Body of pancreas (tissue), 4 donors: ENCODE measurements around the gene C1QTNF12. TPM values are rescaled to one million over a fixed set of nuclear protein-coding genes. Genes with fewer than 3 reads are reported as not detected.

Experiments
- ATAC-seq: fragments of 150-250 bp; one replicate; pipeline ENCODE4 v1.9.1; 2016
- DNase-seq, 4 donors: peaks; one replicate each; pipeline ENCODE4 v3.0.0-alpha.2; 2019
- H3K27ac ChIP-seq, 4 donors: fragments of 200-600 bp; sonication (generic); 1 replicate in 3 of 4; 2 replicates in 1 of 4; pipeline versions ENCODE4 v1.5.1 to v1.6.1; 2016 to 2019; ENCODE audit warnings: mild to moderate bottlenecking in 1 of 4, mixed read lengths in 1 of 4, moderate library complexity in 1 of 4
- H3K27me3 ChIP-seq, 2 donors: fragments of 200-600 bp; sonication (generic); one replicate each; pipeline ENCODE4 v1.6.0; 2016; ENCODE audit warnings: mild to moderate bottlenecking in 1 of 2
- H3K36me3 ChIP-seq, 2 donors: fragments of 200-600 bp; sonication (generic); replicated peaks in 1 of 2; 2 replicates each; pipeline ENCODE4 v1.5.1; 2016; ENCODE audit warnings: low read depth in 2 of 2; ENCODE audit not compliant: insufficient read depth in 1 of 2
- H3K4me1 ChIP-seq: fragments of 200-600 bp; sonication (generic); one replicate; pipeline ENCODE4 v1.6.0; 2016
- H3K4me3 ChIP-seq, 2 donors: fragments of 200-600 bp; sonication (generic); 1 replicate in 1 of 2; 2 replicates in 1 of 2; pipeline ENCODE4 v1.5.1; 2016 to 2019
- H3K9me3 ChIP-seq, 3 donors: fragments of 200-600 bp; sonication (generic); 1 replicate in 2 of 3; 2 replicates in 1 of 3; pipeline ENCODE4 v1.5.1; 2016
- CTCF ChIP-seq, 7 experiments: fragments of 450-650 bp in 4 of 7; fragments of 200-600 bp in 3 of 7; sonication (generic) in 3 of 7; IDR thresholded peaks; one replicate each; pipeline ENCODE4 v1.5.1; 2016 to 2019; ENCODE audit warnings: antibody characterized with exemption in 7 of 7
- POLR2A ChIP-seq, 3 donors: fragments of 450-650 bp; IDR thresholded peaks; one replicate each; pipeline ENCODE4 v1.6.1; 2016; ENCODE audit warnings: antibody characterized with exemption in 3 of 3, mild to moderate bottlenecking in 2 of 3
- whole genome bisulfite sequencing, 2 donors: methylation state at CpG; one replicate each; pipeline ENCODE4 v1.1.5; 2017; 5-methylcytosine and 5-hydroxymethylcytosine counted together
- intact Hi-C: fragments of 100-400 bp; cut with DNase I; formaldehyde crosslinking; loops from one replicate; pipeline ENCODE4 v1.15.1; 2023
- total RNA-seq, 2 donors: library from RNA; depleted of rRNA; stranded (reverse); fragments of >200 nt; gene quantifications; one replicate each; pipeline ENCODE4 v1.1.0, GENCODE V29; 2016

Gene C1QTNF12
- total RNA-seq, 2 donors from 2014 or later, result not detected

GRCh38 chr1:1202831-1203560, 43.5 kb downstream of the C1QTNF12 start:
- Histone ChIP-seq H3K4me3 (no peak overlapping the region), H3K9me3 (no peaks in the 10 kb centered on the region), H3K4me1 (peaks cover 21% of the 10 kb centered on the region), H3K27me3 (peaks cover 0 to 28% of the 10 kb centered on the region in 2 donors), H3K36me3 (no peaks in the 10 kb centered on the region), H3K27ac (no peak overlapping the region)
- no peak for ATAC-seq
- WGBS, 2 donors, result 61 to 65% methylated on average over 10 to 14 of the region's 27 CpGs
- TF ChIP-seq CTCF (IDR thresholded peaks at IDR 0.05), result no peak
- TF ChIP-seq POLR2A (IDR thresholded peaks at IDR 0.05), result no peak
- no peak for DNase-seq
- intact Hi-C loops, result no loop called here

GRCh38 chr1:1200876-1201810, 45.4 kb downstream of the C1QTNF12 start:
- peaks cover 0 to 16% of the 10 kb centered on the region in 2 donors for H3K27me3 ChIP-seq
- no peak overlapping the region for H3K27ac ChIP-seq
- H3K4me1 ChIP-seq, result peaks cover 14% of the 10 kb centered on the region
- no peaks in the 10 kb centered on the region for H3K36me3 ChIP-seq
- intact Hi-C loops, result no loop called here
- peak overlapping the region; percentile 9 to 17 for H3K4me3 ChIP-seq
- TF ChIP-seq CTCF (IDR thresholded peaks at IDR 0.05), result no peak
- TF ChIP-seq POLR2A (IDR thresholded peaks at IDR 0.05), result no peak
- H3K9me3 ChIP-seq, result no peaks in the 10 kb centered on the region
- ATAC-seq (peak; percentile 33), DNase-seq (peak in 3 of 4 donors; percentile 25 to 44 (median 44))
- WGBS, 2 donors, result 2% methylated on average over 57 of the region's 109 CpGs; no CpG with 5 or more reads in 1 of the 2 donors

- no peak for DNase-seq
- ATAC-seq, result no peak
- no peaks in the 10 kb centered on the region for H3K9me3 ChIP-seq
- WGBS, 2 donors, result 62 to 77% methylated on average over 8 to 31 of the region's 31 CpGs
- no peaks in the 10 kb centered on the region for H3K36me3 ChIP-seq
- H3K27me3 ChIP-seq, result peaks cover 0 to 13% of the 10 kb centered on the region in 2 donors
- intact Hi-C loops, result no loop called here
- no peak overlapping the region for H3K27ac ChIP-seq
- H3K4me3 ChIP-seq, result no peak overlapping the region
- TF ChIP-seq CTCF (IDR thresholded peaks at IDR 0.05) (no peak), POLR2A (IDR thresholded peaks at IDR 0.05) (no peak)
- H3K4me1 ChIP-seq, result peaks cover 11% of the 10 kb centered on the region
Measured at GRCh38 chr1:1199961-1200875, 46.3 kb downstream of the C1QTNF12 start.

- intact Hi-C loops, result no loop called here
- H3K9me3 ChIP-seq, result no peaks in the 10 kb centered on the region
- no peak for DNase-seq
- TF ChIP-seq POLR2A (IDR thresholded peaks at IDR 0.05), result no peak
- no peak for TF ChIP-seq CTCF (IDR thresholded peaks at IDR 0.05)
- no peaks in the 10 kb centered on the region for H3K36me3 ChIP-seq
- no peak overlapping the region for H3K27ac ChIP-seq
- no peak for ATAC-seq
- 60 to 82% methylated on average over 2 to 22 of the region's 22 CpGs for whole genome bisulfite sequencing, 2 donors
- peaks cover 0 to 13% of the 10 kb centered on the region in 2 donors for H3K27me3 ChIP-seq
- no peak overlapping the region for H3K4me3 ChIP-seq
- peaks cover 11% of the 10 kb centered on the region for H3K4me1 ChIP-seq
Measured at GRCh38 chr1:1199141-1199960, 47.2 kb downstream of the C1QTNF12 start.
